HCT116 (cell line): Measurements from ENCODE around the gene RNASEH2A. TPM values are rescaled to one million over a fixed set of nuclear protein-coding genes. Genes with fewer than 3 reads are reported as not detected.

Experiments used
- ATAC-seq: fragments of 200-7000 bp; cut with Tn5 transposase; 2 replicates; pipeline ENCODE4 v1.9.1; 2020; ENCODE audit warnings: mild to moderate bottlenecking, moderate library complexity
- BruUV-seq: library from RNA; stranded (reverse); fragments of 400-500 nt; replicated peaks from 2 replicates; lab custom pipeline; 2021; lab: Mats Ljungman, UMichigan
- CTCF ChIA-PET: fragments of 300-600 bp; sonication (Branson Sonifier 250); formaldehyde crosslinking; loops from one replicate; lab custom pipeline; 2021; ENCODE audit warnings: antibody characterized with exemption; lab: Charles Lee
- POLR2A ChIA-PET: fragments of 300-600, 350-600 bp; sonication (Branson Sonifier 250); formaldehyde crosslinking; loops from one replicate; lab custom pipeline; 2021; ENCODE audit warnings: antibody characterized with exemption; lab: Charles Lee
- RAD21 ChIA-PET, 2 experiments: fragments of 300-600 bp; sonication (Branson Sonifier 250); formaldehyde crosslinking; loops; one replicate each; lab custom pipeline; 2023; ENCODE audit warnings: low total read pairs in 2 of 2; ENCODE audit not compliant: uncharacterized antibody in 2 of 2, unreplicated experiment in 2 of 2, low non-redundant PET in 1 of 2; lab: Charles Lee
- DNase-seq: peaks from one replicate; pipeline ENCODE4 v3.0.0-alpha.2; 2010; ENCODE audit warnings: low read depth, low spot score
- H2AFZ ChIP-seq: fragments of 200-600 bp; shearing (Covaris generic), sonication (generic); 2 replicates; pipeline ENCODE4 v1.6.1; 2017; ENCODE audit warnings: low read depth, mixed run types, mixed read lengths, antibody characterized with exemption, low read length; ENCODE audit not compliant: poor library complexity, severe bottlenecking
- H3K27ac ChIP-seq: 2 replicates; pipeline ENCODE4 v1.5.1; 2012; ENCODE audit warnings: low read depth, low read length
- H3K27me3 ChIP-seq: fragments of 200-600 bp; sonication (generic); 2 replicates; pipeline ENCODE4 v1.6.1; 2016; ENCODE audit warnings: mixed run types, low read length, mixed read lengths; ENCODE audit not compliant: insufficient read depth
- H3K36me3 ChIP-seq, 2 experiments: fragments of 200-500 bp in 1 of 2; fragments of 200-600 bp in 1 of 2; sonication (Bioruptor generic) in 1 of 2; sonication (generic) in 1 of 2; 2 replicates each; pipeline versions ENCODE4 v1.5.1 to v1.6.1; 2014 to 2016; ENCODE audit warnings: low read length in 2 of 2, inconsistent platforms in 1 of 2, mixed read lengths in 1 of 2, mixed run types in 1 of 2; ENCODE audit not compliant: insufficient read depth in 2 of 2, control insufficient read depth in 1 of 2
- H3K4me1 ChIP-seq, 2 experiments: fragments of 200-600 bp in 1 of 2; sonication (generic) in 1 of 2; 2 replicates each; pipeline versions ENCODE4 v1.5.1 to v1.6.1; 2012 to 2017; ENCODE audit warnings: low read length in 2 of 2, inconsistent platforms in 1 of 2, mild to moderate bottlenecking in 1 of 2, mixed read lengths in 1 of 2, mixed run types in 1 of 2, moderate library complexity in 1 of 2; ENCODE audit not compliant: insufficient read depth in 2 of 2, control insufficient read depth in 1 of 2
- H3K4me2 ChIP-seq: fragments of 200-600 bp; sonication (generic); 2 replicates; pipeline ENCODE4 v1.6.1; 2017; ENCODE audit warnings: mixed run types, low read length, mixed read lengths
- H3K4me3 ChIP-seq, 2 experiments: fragments of 200-600 bp in 1 of 2; sonication (generic) in 1 of 2; replicated peaks in 1 of 2; 2 replicates each; pipeline ENCODE4 v1.5.1; 2011 to 2016; ENCODE audit warnings: low read length in 2 of 2, control low read depth in 1 of 2, low read depth in 1 of 2, mild to moderate bottlenecking in 1 of 2, mixed read lengths in 1 of 2, mixed run types in 1 of 2
- H3K79me2 ChIP-seq: fragments of 200-600 bp; sonication (generic); 2 replicates; pipeline ENCODE4 v1.6.1; 2017; ENCODE audit warnings: mild to moderate bottlenecking, mixed run types, low read length, moderate library complexity, mixed read lengths; ENCODE audit not compliant: insufficient read depth
- H3K9ac ChIP-seq: fragments of 200-600 bp; sonication (generic); 2 replicates; pipeline ENCODE4 v1.6.1; 2016; ENCODE audit warnings: low read length, mixed read lengths
- H3K9me2 ChIP-seq: fragments of 200-600 bp; sonication (generic), shearing (Covaris generic); 2 replicates; pipeline ENCODE4 v1.6.1; 2017; ENCODE audit warnings: mixed run types, mild to moderate bottlenecking, moderate library complexity; ENCODE audit not compliant: insufficient read depth
- H3K9me3 ChIP-seq, 2 experiments: fragments of 200-500 bp in 1 of 2; fragments of 200-600 bp in 1 of 2; sonication (Bioruptor generic) in 1 of 2; sonication (generic) in 1 of 2; 2 replicates each; pipeline ENCODE4 v1.6.1; 2014 to 2017; ENCODE audit warnings: low read length in 2 of 2, mixed read lengths in 2 of 2, inconsistent platforms in 1 of 2, low read depth in 1 of 2, mild to moderate bottlenecking in 1 of 2, mixed run types in 1 of 2, moderate library complexity in 1 of 2; ENCODE audit not compliant: control insufficient read depth in 1 of 2, insufficient read depth in 1 of 2
- H4K20me1 ChIP-seq: fragments of 200-600 bp; sonication (generic), shearing (Covaris generic); 2 replicates; pipeline ENCODE4 v1.6.1; 2017; ENCODE audit warnings: mixed run types, mild to moderate bottlenecking, moderate library complexity; ENCODE audit not compliant: insufficient read depth
- CBX3 ChIP-seq: IDR thresholded peaks from 2 replicates; pipeline ENCODE4 v1.6.1; 2012; ENCODE audit warnings: low read depth
- CEBPB ChIP-seq: IDR thresholded peaks from 2 replicates; pipeline ENCODE4 v1.6.1; 2012; ENCODE audit warnings: low read depth
- ELF1 ChIP-seq: IDR thresholded peaks from 2 replicates; pipeline ENCODE4 v1.6.1; 2012; ENCODE audit warnings: low read depth, borderline replicate concordance
- FOSL1 ChIP-seq: IDR thresholded peaks from 2 replicates; pipeline ENCODE4 v1.6.1; 2012; ENCODE audit warnings: low read depth
- JUND ChIP-seq: IDR thresholded peaks from 2 replicates; pipeline ENCODE4 v1.6.1; 2012
- POLR2A ChIP-seq: IDR thresholded peaks from 2 replicates; pipeline ENCODE4 v1.7.0; 2011; ENCODE audit warnings: borderline replicate concordance; ENCODE audit not compliant: insufficient read depth, insufficient read length; ENCODE audit errors: extremely low read depth
- SIN3A ChIP-seq: IDR thresholded peaks from 2 replicates; pipeline ENCODE4 v1.6.1; 2012; ENCODE audit warnings: low read depth
- SP1 ChIP-seq: IDR thresholded peaks from 2 replicates; pipeline ENCODE4 v1.6.1; 2012; ENCODE audit warnings: low read depth
- ZNF274 ChIP-seq: fragments of 200-500 bp; sonication (Bioruptor generic); IDR thresholded peaks from 2 replicates; pipeline ENCODE4 v1.6.1; 2014; ENCODE audit warnings: mild to moderate bottlenecking, low read depth, low read length, inconsistent platforms
- intact Hi-C: fragments of 100-400 bp; cut with micrococcal nuclease; formaldehyde crosslinking; loops from 2 replicates; pipeline ENCODE4 v1.10.0; 2022
- total RNA-seq: library from RNA; stranded (reverse); gene quantifications from one replicate; pipeline ENCODE4 v1.2.1, GENCODE V29; 2021; ENCODE audit not compliant: unreplicated experiment
- TF ChIP-seq, protein P1 (sequence below), 3 experiments: fragments of 200-600 bp in 1 of 3; sonication (generic) in 1 of 3; IDR thresholded peaks in 2 of 3; conservative IDR thresholded peaks in 1 of 3; 2 replicates each; pipeline ENCODE4 v1.5.1; 2012 to 2017; ENCODE audit warnings: low read depth in 2 of 3, low read length in 2 of 3, antibody characterized with exemption in 1 of 3, borderline replicate concordance in 1 of 3, control low read depth in 1 of 3, mild to moderate bottlenecking in 1 of 3, mixed read lengths in 1 of 3, mixed run types in 1 of 3, moderate library complexity in 1 of 3; ENCODE audit not compliant: insufficient read depth in 1 of 3
- TF ChIP-seq, protein P2 (sequence below): IDR thresholded peaks from 2 replicates; pipeline ENCODE4 v1.6.1; 2012; ENCODE audit warnings: low read depth

Gene RNASEH2A
- total RNA-seq, 1 experiment from 2014 or later = 54.5 TPM

DNA sequence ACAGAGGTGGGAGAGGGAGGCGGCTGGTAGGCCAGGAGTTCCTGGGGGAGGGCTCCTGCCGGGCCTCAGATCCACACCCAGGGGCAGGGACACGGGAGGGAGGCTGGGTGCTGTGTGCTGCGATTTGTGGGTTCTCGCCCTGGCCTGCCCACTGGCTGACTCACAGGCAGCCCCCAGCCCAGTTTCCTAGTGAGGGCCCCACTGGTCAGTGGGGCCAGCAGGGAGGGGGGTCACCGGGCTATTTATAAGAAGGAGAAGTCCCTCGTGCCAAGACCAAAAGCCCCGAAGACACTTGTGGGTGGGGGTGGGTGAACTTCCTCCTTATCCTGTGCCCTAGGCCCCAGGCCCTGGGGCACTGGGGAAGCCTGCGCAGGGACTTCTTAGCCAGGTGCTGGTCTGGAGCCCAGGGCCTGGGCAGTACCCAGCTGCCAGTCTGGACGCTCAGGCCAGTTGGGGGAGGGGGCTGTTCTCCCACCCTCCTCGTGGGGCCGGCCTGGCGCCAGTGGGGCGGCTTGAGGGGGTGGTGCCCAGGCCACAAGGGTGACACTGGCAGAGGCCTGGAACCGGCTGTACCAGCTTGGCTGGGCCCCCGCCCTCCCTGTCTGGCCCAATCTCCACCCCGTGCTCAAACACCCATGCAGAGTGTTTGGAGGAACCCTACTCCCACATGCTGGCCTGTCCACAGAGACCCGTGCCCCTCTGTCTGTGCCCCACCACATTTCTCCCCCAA is 20.1 kb upstream of the RNASEH2A start:
- BruUV-seq = no TSS peak
- Histone ChIP-seq H4K20me1 (no peaks in the 10 kb centered on the region), H3K4me3 (no peak overlapping the region), H3K4me1 (peaks cover 80 to 94% of the 10 kb centered on the region in 2 experiments), H3K9me2 (no peaks in the 10 kb centered on the region), H3K79me2 (no peaks in the 10 kb centered on the region), H3K36me3 (no peaks in the 10 kb centered on the region), H2AFZ (no peak overlapping the region), H3K27ac (peak overlapping the region; percentile 89), H3K4me2 (peak overlapping the region; percentile 61), H3K9me3 (no peaks in the 10 kb centered on the region), H3K9ac (peak overlapping the region; percentile 54), H3K27me3 (no peaks in the 10 kb centered on the region)
- ChIA-PET CTCF (interaction anchor here (1.4 to 7.4 kb wide), 2 partner anchors 10 kb away, joined by 3 to 88 read pairs; partner anchors contain the start of gene HOOK2), POLR2A (no interaction called here), RAD21 (no interaction called here)
- no peak for TF ChIP-seq CBX3
- TF ChIP-seq CEBPB = no peak
- TF ChIP-seq FOSL1 = no peak
- no peak for TF ChIP-seq SIN3A
- no peak for TF ChIP-seq ZNF274
- TF ChIP-seq ELF1 = no peak
- TF ChIP-seq, protein P1, sequence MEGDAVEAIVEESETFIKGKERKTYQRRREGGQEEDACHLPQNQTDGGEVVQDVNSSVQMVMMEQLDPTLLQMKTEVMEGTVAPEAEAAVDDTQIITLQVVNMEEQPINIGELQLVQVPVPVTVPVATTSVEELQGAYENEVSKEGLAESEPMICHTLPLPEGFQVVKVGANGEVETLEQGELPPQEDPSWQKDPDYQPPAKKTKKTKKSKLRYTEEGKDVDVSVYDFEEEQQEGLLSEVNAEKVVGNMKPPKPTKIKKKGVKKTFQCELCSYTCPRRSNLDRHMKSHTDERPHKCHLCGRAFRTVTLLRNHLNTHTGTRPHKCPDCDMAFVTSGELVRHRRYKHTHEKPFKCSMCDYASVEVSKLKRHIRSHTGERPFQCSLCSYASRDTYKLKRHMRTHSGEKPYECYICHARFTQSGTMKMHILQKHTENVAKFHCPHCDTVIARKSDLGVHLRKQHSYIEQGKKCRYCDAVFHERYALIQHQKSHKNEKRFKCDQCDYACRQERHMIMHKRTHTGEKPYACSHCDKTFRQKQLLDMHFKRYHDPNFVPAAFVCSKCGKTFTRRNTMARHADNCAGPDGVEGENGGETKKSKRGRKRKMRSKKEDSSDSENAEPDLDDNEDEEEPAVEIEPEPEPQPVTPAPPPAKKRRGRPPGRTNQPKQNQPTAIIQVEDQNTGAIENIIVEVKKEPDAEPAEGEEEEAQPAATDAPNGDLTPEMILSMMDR (IDR thresholded peaks at IDR 0.05 in 2 of 3, conservative IDR thresholded peaks at IDR 0.05 in 1 of 3; ENCODE audit: borderline replicate concordance in 1 of 3, insufficient read depth in 1 of 3, low read depth in 2 of 3, low read length in 2 of 3) = no peak
- TF ChIP-seq, protein P2, sequence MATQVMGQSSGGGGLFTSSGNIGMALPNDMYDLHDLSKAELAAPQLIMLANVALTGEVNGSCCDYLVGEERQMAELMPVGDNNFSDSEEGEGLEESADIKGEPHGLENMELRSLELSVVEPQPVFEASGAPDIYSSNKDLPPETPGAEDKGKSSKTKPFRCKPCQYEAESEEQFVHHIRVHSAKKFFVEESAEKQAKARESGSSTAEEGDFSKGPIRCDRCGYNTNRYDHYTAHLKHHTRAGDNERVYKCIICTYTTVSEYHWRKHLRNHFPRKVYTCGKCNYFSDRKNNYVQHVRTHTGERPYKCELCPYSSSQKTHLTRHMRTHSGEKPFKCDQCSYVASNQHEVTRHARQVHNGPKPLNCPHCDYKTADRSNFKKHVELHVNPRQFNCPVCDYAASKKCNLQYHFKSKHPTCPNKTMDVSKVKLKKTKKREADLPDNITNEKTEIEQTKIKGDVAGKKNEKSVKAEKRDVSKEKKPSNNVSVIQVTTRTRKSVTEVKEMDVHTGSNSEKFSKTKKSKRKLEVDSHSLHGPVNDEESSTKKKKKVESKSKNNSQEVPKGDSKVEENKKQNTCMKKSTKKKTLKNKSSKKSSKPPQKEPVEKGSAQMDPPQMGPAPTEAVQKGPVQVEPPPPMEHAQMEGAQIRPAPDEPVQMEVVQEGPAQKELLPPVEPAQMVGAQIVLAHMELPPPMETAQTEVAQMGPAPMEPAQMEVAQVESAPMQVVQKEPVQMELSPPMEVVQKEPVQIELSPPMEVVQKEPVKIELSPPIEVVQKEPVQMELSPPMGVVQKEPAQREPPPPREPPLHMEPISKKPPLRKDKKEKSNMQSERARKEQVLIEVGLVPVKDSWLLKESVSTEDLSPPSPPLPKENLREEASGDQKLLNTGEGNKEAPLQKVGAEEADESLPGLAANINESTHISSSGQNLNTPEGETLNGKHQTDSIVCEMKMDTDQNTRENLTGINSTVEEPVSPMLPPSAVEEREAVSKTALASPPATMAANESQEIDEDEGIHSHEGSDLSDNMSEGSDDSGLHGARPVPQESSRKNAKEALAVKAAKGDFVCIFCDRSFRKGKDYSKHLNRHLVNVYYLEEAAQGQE = no peak
- no peak for TF ChIP-seq JUND
- TF ChIP-seq POLR2A = no peak
- TF ChIP-seq SP1 = no peak
- ATAC-seq (no peak), DNase-seq (no peak)
- intact Hi-C loops = no loop called here
